Endothelial cell of umbilical vein (primary cell): Measurements from ENCODE around the gene RNF157. TPM values are rescaled to one million over a fixed set of nuclear protein-coding genes. Genes with fewer than 3 reads are reported as not detected.

Source experiments
- BruUV-seq: library from RNA; stranded (reverse); fragments of 400-500 nt; replicated peaks from 2 replicates; lab custom pipeline; 2021; lab: Mats Ljungman, UMichigan
- CTCF ChIA-PET: fragments of 300-600, 350-600 bp; sonication (Branson Sonifier 250); formaldehyde crosslinking; loops from one replicate; lab custom pipeline; 2021; ENCODE audit warnings: antibody characterized with exemption, inconsistent platforms; lab: Charles Lee
- POLR2A ChIA-PET: fragments of 300-600, 350-600 bp; sonication (Branson Sonifier 250); formaldehyde crosslinking; loops from one replicate; lab custom pipeline; 2021; ENCODE audit warnings: antibody characterized with exemption, inconsistent platforms; lab: Charles Lee
- DNase-seq: peaks from one replicate; pipeline ENCODE4 v3.0.0-alpha.2; 2011; ENCODE audit warnings: low read depth, low spot score
- FAIRE-seq: peaks from 2 replicates; lab custom pipeline; 2011; peaks lifted over from hg19 to GRCh38; lab: Jason Lieb, UNC
- H2AFZ ChIP-seq: 2 replicates; pipeline ENCODE4 v1.6.0; 2012; ENCODE audit warnings: low read depth, low read length, control low read depth, inconsistent platforms
- H3K27ac ChIP-seq: 2 replicates; pipeline ENCODE4 v1.5.1; 2011; ENCODE audit warnings: low read depth, mild to moderate bottlenecking, control low read depth, low read length, moderate library complexity; ENCODE audit not compliant: insufficient read depth
- H3K27me3 ChIP-seq, 2 experiments: 2 replicates each; pipeline versions ENCODE4 v1.6.0 to v1.6.1; 2011; ENCODE audit warnings: low read length in 2 of 2, mixed read lengths in 1 of 2; ENCODE audit not compliant: control insufficient read depth in 2 of 2, insufficient read depth in 2 of 2
- H3K36me3 ChIP-seq, 2 experiments: 2 replicates in 1 of 2; 3 replicates in 1 of 2; pipeline ENCODE4 v1.5.1; 2011; ENCODE audit warnings: low read length in 2 of 2, mild to moderate bottlenecking in 1 of 2, moderate library complexity in 1 of 2; ENCODE audit not compliant: control insufficient read depth in 2 of 2, insufficient read depth in 2 of 2; ENCODE audit errors: extremely low read depth in 1 of 2
- H3K4me1 ChIP-seq: 3 replicates; pipeline ENCODE4 v1.5.1; 2011; ENCODE audit warnings: mild to moderate bottlenecking, low read length; ENCODE audit not compliant: control insufficient read depth, insufficient read depth; ENCODE audit errors: extremely low read depth
- H3K4me2 ChIP-seq: 2 replicates; pipeline ENCODE4 v1.6.1; 2011; ENCODE audit warnings: low read length, control low read depth, mixed read lengths; ENCODE audit not compliant: insufficient read depth
- H3K4me3 ChIP-seq, 3 experiments: fragments of 200-600 bp in 1 of 3; sonication (generic), shearing (Covaris generic) in 1 of 3; replicated peaks in 1 of 3; 2 replicates each; pipeline ENCODE4 v1.5.1; 2011 to 2016; ENCODE audit warnings: control low read depth in 3 of 3, low read length in 3 of 3, mild to moderate bottlenecking in 2 of 3, inconsistent platforms in 1 of 3, low read depth in 1 of 3, moderate library complexity in 1 of 3; ENCODE audit not compliant: insufficient read depth in 1 of 3
- H3K79me2 ChIP-seq: 2 replicates; pipeline ENCODE4 v1.6.0; 2012; ENCODE audit warnings: low read length, inconsistent platforms; ENCODE audit not compliant: control insufficient read depth, insufficient read depth
- H3K9ac ChIP-seq: replicated peaks from 2 replicates; pipeline ENCODE3; 2011; ENCODE audit warnings: low read length, control low read depth; ENCODE audit not compliant: insufficient read depth; ENCODE audit errors: extremely low read depth
- H3K9me1 ChIP-seq: replicated peaks from 3 replicates; pipeline ENCODE4 v1.6.0; 2011; ENCODE audit warnings: mild to moderate bottlenecking, low read length; ENCODE audit not compliant: control insufficient read depth, insufficient read depth; ENCODE audit errors: extremely low read depth
- H3K9me3 ChIP-seq: replicated peaks from 2 replicates; pipeline ENCODE4 v1.5.1; 2012; ENCODE audit warnings: low read length, inconsistent platforms; ENCODE audit not compliant: control insufficient read depth, insufficient read depth
- H4K20me1 ChIP-seq: replicated peaks from 2 replicates; pipeline ENCODE3; 2011; ENCODE audit warnings: mild to moderate bottlenecking, low read length; ENCODE audit not compliant: control insufficient read depth, insufficient read depth; ENCODE audit errors: extremely low read depth
- EZH2 ChIP-seq: IDR thresholded peaks from 2 replicates; pipeline ENCODE4 v1.6.1; 2012; ENCODE audit warnings: borderline replicate concordance, low read depth, mild to moderate bottlenecking, moderate library complexity, low read length, inconsistent platforms; ENCODE audit not compliant: severe bottlenecking
- FOS ChIP-seq: IDR thresholded peaks from 2 replicates; pipeline ENCODE4 v1.6.1; 2011; ENCODE audit warnings: mild to moderate bottlenecking, low read length, moderate library complexity, borderline replicate concordance; ENCODE audit not compliant: insufficient read depth
- GATA2 ChIP-seq: IDR thresholded peaks from 2 replicates; pipeline ENCODE4 v1.7.0; 2011; ENCODE audit warnings: low read depth, mild to moderate bottlenecking, moderate library complexity, mixed read lengths, low read length; ENCODE audit not compliant: insufficient read length, insufficient read depth
- JUN ChIP-seq: IDR thresholded peaks from 2 replicates; pipeline ENCODE4 v1.6.1; 2011; ENCODE audit warnings: borderline replicate concordance, low read depth; ENCODE audit not compliant: insufficient read length, insufficient read depth
- MYC ChIP-seq: IDR thresholded peaks from one replicate; pipeline ENCODE4 v1.6.1; 2011; ENCODE audit warnings: mild to moderate bottlenecking, low read depth, low read length
- POLR2A ChIP-seq: IDR thresholded peaks from 2 replicates; pipeline ENCODE4 v1.6.1; 2012; ENCODE audit warnings: low read depth, mild to moderate bottlenecking, control low read depth, low read length
- POLR2AphosphoS5 ChIP-seq: IDR thresholded peaks from 2 replicates; pipeline ENCODE4 v1.6.1; 2012; ENCODE audit warnings: low read depth, mild to moderate bottlenecking, control low read depth, low read length, moderate library complexity; ENCODE audit not compliant: insufficient read depth
- dilution Hi-C: fragments of 300-500 bp; cut with MboI; formaldehyde crosslinking; loops from one replicate; pipeline ENCODE4 v1.15.0; 2019; ENCODE audit warnings: low sequenced_read_pairs; ENCODE audit not compliant: extremely low pct_ligation_motif_present
- intact Hi-C: fragments of 100-400 bp; cut with micrococcal nuclease; formaldehyde crosslinking; loops from one replicate; pipeline ENCODE4 v1.10.0; 2022
- polyA plus RNA-seq, 4 experiments: library from polyadenylated mRNA; depleted of rRNA in 3 of 4; stranded (reverse) in 3 of 4; unstranded in 1 of 4; fragments of >200 nt; gene quantifications; 2 replicates each; pipeline versions ENCODE4 v1.2.1 to v1.2.3, GENCODE V29; 2011 to 2012; ENCODE audit warnings: missing spikeins in 1 of 4
- total RNA-seq: library from RNA; stranded (reverse); gene quantifications from 2 replicates; pipeline ENCODE4 v1.2.3, GENCODE V29; 2021
- TF ChIP-seq, protein P1 (sequence below), 2 donors: IDR thresholded peaks; 1 replicate in 1 of 2; 2 replicates in 1 of 2; pipeline ENCODE4 v1.5.1; 2011; ENCODE audit warnings: low read length in 2 of 2, mild to moderate bottlenecking in 2 of 2, moderate library complexity in 2 of 2, control low read depth in 1 of 2, inconsistent platforms in 1 of 2, low read depth in 1 of 2; ENCODE audit not compliant: insufficient read depth in 1 of 2; ENCODE audit errors: extremely low read depth in 1 of 2
- TF ChIP-seq, protein P2 (sequence below): IDR thresholded peaks from 2 replicates; pipeline ENCODE4 v1.6.1; 2011; ENCODE audit not compliant: insufficient read depth, insufficient read length

Gene RNF157
- total and polyA plus RNA-seq, 2 donors (not counting 3 experiments of a cell fraction or from before 2014, with no cell fraction given), result 0.07 to 0.86 TPM

DNA sequence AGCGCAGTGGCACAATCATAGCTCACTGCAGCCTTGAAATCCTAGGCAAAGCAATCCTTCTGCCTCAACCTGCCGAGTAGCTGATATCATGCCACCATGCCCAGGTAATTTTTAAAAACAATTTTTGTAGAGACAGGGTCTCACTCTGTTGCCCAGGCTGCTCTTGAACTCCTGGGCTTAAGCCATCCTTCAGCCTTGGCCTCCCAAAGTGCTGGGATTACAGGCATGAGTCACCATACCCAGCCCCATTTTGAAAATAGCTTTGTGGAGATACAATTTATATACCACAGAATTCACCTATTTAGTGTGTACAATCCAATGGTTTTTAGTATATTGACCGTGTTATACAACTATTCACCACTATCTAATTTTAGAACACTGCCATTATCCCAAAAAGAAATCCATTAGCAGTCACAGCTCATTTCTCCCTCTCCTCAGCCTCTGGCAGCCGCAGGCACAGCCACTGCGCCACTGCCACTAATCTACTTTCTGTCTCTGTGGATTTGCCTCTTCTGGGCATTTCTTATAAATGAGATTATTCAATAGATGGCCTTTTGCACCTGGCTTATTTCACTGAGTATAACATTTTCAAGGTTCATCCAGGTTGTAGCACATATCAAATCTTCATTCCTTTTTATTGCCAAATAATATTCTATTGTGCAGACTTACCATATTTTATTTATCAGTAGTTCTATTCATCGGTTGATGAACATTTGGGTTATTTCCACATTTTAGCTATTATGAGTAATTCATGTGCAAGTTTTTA lies 6.5 kb downstream of the RNF157 start:
- Histone ChIP-seq H3K4me1 (no peaks in the 10 kb centered on the region), H4K20me1 (no peaks in the 10 kb centered on the region), H3K79me2 (no peaks in the 10 kb centered on the region), H2AFZ (no peak overlapping the region), H3K4me2 (no peak overlapping the region), H3K9ac (no peak overlapping the region), H3K36me3 (no peaks in the 10 kb centered on the region), H3K27ac (no peak overlapping the region), H3K9me3 (no peaks in the 10 kb centered on the region), H3K9me1 (no peaks in the 10 kb centered on the region), H3K27me3 (peaks cover 29 to 37% of the 10 kb centered on the region in 2 experiments), H3K4me3 (no peak overlapping the region)
- TF ChIP-seq, protein P1, sequence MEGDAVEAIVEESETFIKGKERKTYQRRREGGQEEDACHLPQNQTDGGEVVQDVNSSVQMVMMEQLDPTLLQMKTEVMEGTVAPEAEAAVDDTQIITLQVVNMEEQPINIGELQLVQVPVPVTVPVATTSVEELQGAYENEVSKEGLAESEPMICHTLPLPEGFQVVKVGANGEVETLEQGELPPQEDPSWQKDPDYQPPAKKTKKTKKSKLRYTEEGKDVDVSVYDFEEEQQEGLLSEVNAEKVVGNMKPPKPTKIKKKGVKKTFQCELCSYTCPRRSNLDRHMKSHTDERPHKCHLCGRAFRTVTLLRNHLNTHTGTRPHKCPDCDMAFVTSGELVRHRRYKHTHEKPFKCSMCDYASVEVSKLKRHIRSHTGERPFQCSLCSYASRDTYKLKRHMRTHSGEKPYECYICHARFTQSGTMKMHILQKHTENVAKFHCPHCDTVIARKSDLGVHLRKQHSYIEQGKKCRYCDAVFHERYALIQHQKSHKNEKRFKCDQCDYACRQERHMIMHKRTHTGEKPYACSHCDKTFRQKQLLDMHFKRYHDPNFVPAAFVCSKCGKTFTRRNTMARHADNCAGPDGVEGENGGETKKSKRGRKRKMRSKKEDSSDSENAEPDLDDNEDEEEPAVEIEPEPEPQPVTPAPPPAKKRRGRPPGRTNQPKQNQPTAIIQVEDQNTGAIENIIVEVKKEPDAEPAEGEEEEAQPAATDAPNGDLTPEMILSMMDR (IDR thresholded peaks at IDR 0.05; ENCODE audit: extremely low read depth in 1 of 2, insufficient read depth in 1 of 2, low read depth in 1 of 2, low read length in 2 of 2), result no peak
- TF ChIP-seq POLR2A, result no peak
- TF ChIP-seq POLR2AphosphoS5, result no peak
- no peak for TF ChIP-seq FOS
- TF ChIP-seq, protein P2, sequence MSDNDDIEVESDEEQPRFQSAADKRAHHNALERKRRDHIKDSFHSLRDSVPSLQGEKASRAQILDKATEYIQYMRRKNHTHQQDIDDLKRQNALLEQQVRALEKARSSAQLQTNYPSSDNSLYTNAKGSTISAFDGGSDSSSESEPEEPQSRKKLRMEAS, result no peak
- TF ChIP-seq GATA2, result no peak
- TF ChIP-seq MYC, result no peak
- TF ChIP-seq JUN, result no peak
- TF ChIP-seq EZH2, result no peak
- BruUV-seq, result no TSS peak
- ChIA-PET POLR2A (no interaction called here), CTCF (interaction anchor here (1.0 to 1.3 kb wide), 2 partner anchors 46 to 52 kb away, joined by 3 to 4 read pairs; no protein-coding TSS in a partner anchor)
- FAIRE-seq, result no peak
- dilution Hi-C loops (no loop called here), intact Hi-C loops (no loop called here)
- DNase-seq, result no peak
